Esophagus (tissue), 2 donors: ENCODE results near the gene THADA. TPM values are rescaled to one million over a fixed set of nuclear protein-coding genes. Genes with fewer than 3 reads are reported as not detected.
A peak's percentile ranks its signal among the peaks of the same experiment; 100 is the strongest.

Source experiments
- H3K27ac ChIP-seq, 2 donors: one replicate each; pipeline ENCODE4 v1.5.1; 2013; ENCODE audit warnings: low read depth in 2 of 2, mild to moderate bottlenecking in 2 of 2, inconsistent platforms in 1 of 2, low read length in 1 of 2, moderate library complexity in 1 of 2
- H3K27me3 ChIP-seq, 2 donors: one replicate each; pipeline ENCODE4 v1.6.1; 2013; ENCODE audit warnings: low read length in 2 of 2, control low read depth in 1 of 2, mild to moderate bottlenecking in 1 of 2; ENCODE audit not compliant: insufficient read depth in 2 of 2, control insufficient read depth in 1 of 2
- H3K36me3 ChIP-seq, 2 donors: one replicate each; pipeline ENCODE4 v1.6.1; 2013; ENCODE audit warnings: low read length in 1 of 2; ENCODE audit not compliant: control insufficient read depth in 2 of 2, insufficient read depth in 2 of 2
- H3K4me1 ChIP-seq, 2 donors: one replicate each; pipeline ENCODE4 v1.6.1; 2013; ENCODE audit warnings: low read length in 1 of 2; ENCODE audit not compliant: control insufficient read depth in 2 of 2, insufficient read depth in 2 of 2
- H3K4me3 ChIP-seq, 2 donors: one replicate each; pipeline ENCODE4 v1.5.1; 2013; ENCODE audit warnings: low read length in 2 of 2, mild to moderate bottlenecking in 2 of 2, low read depth in 1 of 2, moderate library complexity in 1 of 2
- H3K9me3 ChIP-seq, 2 donors: one replicate each; pipeline ENCODE4 v1.6.1; 2013; ENCODE audit warnings: mild to moderate bottlenecking in 2 of 2, low read depth in 1 of 2, low read length in 1 of 2, moderate library complexity in 1 of 2; ENCODE audit not compliant: control insufficient read depth in 2 of 2, insufficient read depth in 1 of 2
- WGBS, 2 donors: extraction: QIAGEN DNeasy Blood & Tissue Kit; methylation state at CpG; one replicate each; pipeline ENCODE4 v1.1.7; 2013; 5-methylcytosine and 5-hydroxymethylcytosine counted together
- polyA plus RNA-seq, 2 donors: library from polyadenylated mRNA; stranded (reverse); fragments of 200-250 nt; gene quantifications; one replicate each; pipeline ENCODE4 v1.2.3, GENCODE V29; 2013
- donor health status: healthy with polysubstance abuse.
- donor health status: Bipolar disorder and iron deficiency.

THADA gene
- polyA plus RNA-seq, 2 donors, result 8.3 to 13.2 TPM

- Histone ChIP-seq H3K4me3 (no peak overlapping the region), H3K4me1 (no peaks in the 10 kb centered on the region), H3K27ac (no peak overlapping the region), H3K9me3 (no peaks in the 10 kb centered on the region), H3K27me3 (no peaks in the 10 kb centered on the region), H3K36me3 (no peaks in the 10 kb centered on the region)
- WGBS, 2 donors, result 94 to 96% methylated on average over 2 of the region's 2 CpGs
Measured at GRCh38 chr2:43491065-43491639, 104.7 kb downstream of the THADA start.

GRCh38 chr2:43490252-43490786, 105.5 kb downstream of the THADA start:
- Histone ChIP-seq H3K36me3 (no peaks in the 10 kb centered on the region), H3K4me3 (no peak overlapping the region), H3K9me3 (no peaks in the 10 kb centered on the region), H3K4me1 (no peaks in the 10 kb centered on the region), H3K27ac (no peak overlapping the region), H3K27me3 (no peaks in the 10 kb centered on the region)
- WGBS, 2 donors, result 84 to 86% methylated on average over 1 of the region's 1 CpG

- Histone ChIP-seq H3K36me3 (no peaks in the 10 kb centered on the region), H3K9me3 (no peaks in the 10 kb centered on the region), H3K4me1 (no peaks in the 10 kb centered on the region), H3K4me3 (no peak overlapping the region), H3K27me3 (no peaks in the 10 kb centered on the region), H3K27ac (no peak overlapping the region)
- WGBS, 2 donors, result 82 to 94% methylated on average over 3 of the region's 3 CpGs
Measured at GRCh38 chr2:43488737-43489136, 107.1 kb downstream of the THADA start.

- H3K27ac ChIP-seq, result peak overlapping the region; percentile 24 to 45
- H3K27me3 ChIP-seq, result no peaks in the 10 kb centered on the region
- H3K36me3 ChIP-seq, result peaks cover 0 to 2% of the 10 kb centered on the region in 2 donors
- no peaks in the 10 kb centered on the region for H3K4me1 ChIP-seq
- H3K4me3 ChIP-seq, result no peak overlapping the region
- no peaks in the 10 kb centered on the region for H3K9me3 ChIP-seq
Measured at GRCh38 chr2:43486603-43487002, 109.2 kb downstream of the THADA start.

GRCh38 chr2:43484323-43484930, 111.4 kb downstream of the THADA start:
- Histone ChIP-seq H3K4me3 (no peak overlapping the region), H3K27ac (no peak overlapping the region), H3K36me3 (peaks cover 0 to 5% of the 10 kb centered on the region in 2 donors), H3K9me3 (no peaks in the 10 kb centered on the region), H3K27me3 (no peaks in the 10 kb centered on the region), H3K4me1 (no peaks in the 10 kb centered on the region)

- WGBS, 2 donors, result 34 to 36% methylated on average over 4 of the region's 4 CpGs
- Histone ChIP-seq H3K27ac (peak overlapping the region in 1 of 2 donors; percentile 13), H3K27me3 (no peaks in the 10 kb centered on the region), H3K9me3 (no peaks in the 10 kb centered on the region), H3K4me3 (no peak overlapping the region), H3K36me3 (peaks cover 0 to 5% of the 10 kb centered on the region in 2 donors), H3K4me1 (no peaks in the 10 kb centered on the region)
Measured at GRCh38 chr2:43482961-43483360, 112.9 kb downstream of the THADA start.

- no peak overlapping the region for H3K27ac ChIP-seq
Measured at GRCh38 chr2:43481927-43482542, 113.8 kb downstream of the THADA start.

GRCh38 chr2:43480874-43481273, 115.0 kb downstream of the THADA start:
- Histone ChIP-seq H3K4me3 (no peak overlapping the region), H3K4me1 (no peaks in the 10 kb centered on the region), H3K27me3 (no peaks in the 10 kb centered on the region), H3K36me3 (peaks cover 0 to 5% of the 10 kb centered on the region in 2 donors), H3K9me3 (no peaks in the 10 kb centered on the region), H3K27ac (no peak overlapping the region)
- 72 to 75% methylated on average over 3 of the region's 3 CpGs for WGBS, 2 donors

More at GRCh38 chr2:43481927-43482542, 113.8 kb downstream of the THADA start:
- H3K4me1 ChIP-seq, result no peaks in the 10 kb centered on the region
- H3K27me3 ChIP-seq, result no peaks in the 10 kb centered on the region
- H3K4me3 ChIP-seq, result no peak overlapping the region
- peaks cover 0 to 5% of the 10 kb centered on the region in 2 donors for H3K36me3 ChIP-seq
- WGBS, 2 donors, result 86 to 90% methylated on average over 4 of the region's 4 CpGs
- H3K9me3 ChIP-seq, result no peaks in the 10 kb centered on the region

GRCh38 chr2:43478412-43479086, 117.3 kb downstream of the THADA start:
- Histone ChIP-seq H3K27ac (no peak overlapping the region), H3K4me3 (no peak overlapping the region), H3K9me3 (no peaks in the 10 kb centered on the region), H3K27me3 (no peaks in the 10 kb centered on the region), H3K36me3 (peaks cover 0 to 5% of the 10 kb centered on the region in 2 donors), H3K4me1 (no peaks in the 10 kb centered on the region)
- WGBS, 2 donors, result 33 to 44% methylated on average over 3 of the region's 3 CpGs
